K562 (cell line): ENCODE measurements around the gene AFF2. TPM values are rescaled to one million over a fixed set of nuclear protein-coding genes. Genes with fewer than 3 reads are reported as not detected.

Experiments
- ATAC-seq: fragments of 200-7000 bp; cut with Tn5 transposase; 3 replicates; pipeline ENCODE4 v1.9.1; 2020; ENCODE audit warnings: moderate library complexity
- BruUV-seq: library from RNA; stranded (reverse); fragments of 400-500 nt; replicated peaks from 2 replicates; lab custom pipeline; 2021; lab: Mats Ljungman, UMichigan
- CTCF ChIA-PET: fragments of 300-600 bp; formaldehyde crosslinking; extraction: SDS; loops from one replicate; lab custom pipeline; 2021; ENCODE audit warnings: low intra/inter-chr PET ratio; lab: Yijun Ruan, JAX
- POLR2A ChIA-PET: fragments of 300-600, 350-650 bp; sonication (Branson Sonifier 250); formaldehyde crosslinking; extraction: SDS; loops from one replicate; lab custom pipeline; 2021; ENCODE audit warnings: antibody characterized with exemption, inconsistent platforms; lab: Yijun Ruan, JAX
- DNase-seq, 4 experiments: peaks; one replicate each; pipeline versions ENCODE4 v3.0.0 to v3.0.0-alpha.2; 2011 to 2018; ENCODE audit warnings: low spot score in 3 of 4, mixed read lengths in 3 of 4; ENCODE audit errors: extremely low read depth in 1 of 4
- FAIRE-seq: peaks from 2 replicates; lab custom pipeline; 2011; peaks lifted over from hg19 to GRCh38; lab: Jason Lieb, UNC
- H2AFZ ChIP-seq: 2 replicates; pipeline ENCODE4 v1.6.0; 2011; ENCODE audit warnings: low read depth, low read length, control low read depth, inconsistent platforms
- H3K27ac ChIP-seq: fragments of 200-600 bp; 3 replicates; pipeline ENCODE4 v1.8.0; 2011; ENCODE audit warnings: low read depth, mild to moderate bottlenecking, control low read depth, inconsistent platforms, low read length, moderate library complexity, mixed read lengths; ENCODE audit errors: extremely low read depth
- H3K27me3 ChIP-seq, 2 experiments: fragments of 300-600 bp in 1 of 2; 2 replicates in 1 of 2; 3 replicates in 1 of 2; pipeline versions ENCODE4 v1.6.0 to v1.8.0; 2011; ENCODE audit warnings: inconsistent platforms in 2 of 2, low read length in 2 of 2, mild to moderate bottlenecking in 1 of 2, mixed read lengths in 1 of 2, moderate library complexity in 1 of 2; ENCODE audit not compliant: control insufficient read depth in 2 of 2, insufficient read depth in 2 of 2
- H3K36me3 ChIP-seq: fragments of 300-600 bp; 3 replicates; pipeline ENCODE4 v1.8.0; 2011; ENCODE audit warnings: mild to moderate bottlenecking, low read length, inconsistent platforms; ENCODE audit not compliant: control insufficient read depth, insufficient read depth
- H3K4me1 ChIP-seq, 2 experiments: fragments of 200-600 bp in 1 of 2; replicated peaks in 1 of 2; 2 replicates in 1 of 2; 3 replicates in 1 of 2; pipeline versions ENCODE4 v1.5.1 to v1.8.0; 2011; ENCODE audit warnings: inconsistent platforms in 2 of 2, low read length in 2 of 2, mild to moderate bottlenecking in 1 of 2, mixed read lengths in 1 of 2, moderate library complexity in 1 of 2; ENCODE audit not compliant: control insufficient read depth in 2 of 2, insufficient read depth in 2 of 2
- H3K4me2 ChIP-seq: 2 replicates; pipeline ENCODE4 v1.6.1; 2011; ENCODE audit warnings: low read length, control low read depth, inconsistent platforms, mixed read lengths; ENCODE audit not compliant: insufficient read depth
- H3K4me3 ChIP-seq: fragments of 200-600 bp; sonication (generic), shearing (Covaris generic); 2 replicates; pipeline ENCODE4 v1.5.1; 2016; ENCODE audit warnings: control low read depth, inconsistent platforms
- H3K79me2 ChIP-seq: fragments of 200-600 bp; 3 replicates; pipeline ENCODE4 v1.8.0; 2011; ENCODE audit warnings: low read length, inconsistent platforms; ENCODE audit not compliant: control insufficient read depth, insufficient read depth
- H3K9ac ChIP-seq, 2 experiments: 2 replicates each; pipeline versions ENCODE4 v1.6.0 to v1.6.1; 2011; ENCODE audit warnings: low read depth in 2 of 2, low read length in 2 of 2, control low read depth in 1 of 2, inconsistent platforms in 1 of 2, mild to moderate bottlenecking in 1 of 2, mixed read lengths in 1 of 2; ENCODE audit not compliant: insufficient read depth in 1 of 2
- H3K9me1 ChIP-seq: one replicate; pipeline ENCODE4 v1.6.0; 2011; ENCODE audit warnings: inconsistent platforms, mild to moderate bottlenecking, low read length, moderate library complexity; ENCODE audit not compliant: control insufficient read depth, insufficient read depth
- H3K9me3 ChIP-seq: replicated peaks from 2 replicates; pipeline ENCODE4 v1.5.1; 2011; ENCODE audit warnings: low read depth, low read length, inconsistent platforms; ENCODE audit not compliant: control insufficient read depth, insufficient read depth
- H4K20me1 ChIP-seq: replicated peaks from 2 replicates; pipeline ENCODE4 v1.6.1; 2011; ENCODE audit warnings: low read length, inconsistent platforms, mixed read lengths; ENCODE audit not compliant: control insufficient read depth, insufficient read depth
- CEBPB ChIP-seq: fragments of 450-650 bp; IDR thresholded peaks from 2 replicates; pipeline ENCODE4 v1.6.1; 2016; ENCODE audit warnings: missing genetic modification characterization, missing compliant biosample characterization
- MAFK ChIP-seq: IDR thresholded peaks from 2 replicates; pipeline ENCODE4 v1.6.1; 2011; ENCODE audit warnings: low read length, improper control_type of control experiment
- MCM3 ChIP-seq: fragments of 450-650 bp; IDR thresholded peaks from 2 replicates; pipeline ENCODE4 v1.6.1; 2016
- MECOM ChIP-seq: fragments of 250-450 bp; sonication (Bioruptor Pico); IDR thresholded peaks from 2 replicates; pipeline ENCODE4 v1.8.0; 2022; ENCODE audit warnings: inconsistent platforms
- MYNN ChIP-seq, 2 experiments: sonication (generic); formaldehyde crosslinking in 1 of 2; IDR thresholded peaks; 2 replicates each; pipeline versions ENCODE4 v1.5.0 to v1.6.1; 2016 to 2020; ENCODE audit warnings: antibody characterized with exemption in 1 of 2, missing genetic modification reagents in 1 of 2
- POLR2H ChIP-seq: IDR thresholded peaks from 2 replicates; pipeline ENCODE4 v1.6.1; 2016; ENCODE audit warnings: missing genetic modification characterization, low read depth, mild to moderate bottlenecking, control low read depth, missing compliant biosample characterization, moderate library complexity
- POLR3G ChIP-seq: IDR thresholded peaks from 2 replicates; pipeline ENCODE4 v1.6.1; 2011; ENCODE audit not compliant: insufficient read length, insufficient replicate concordance; ENCODE audit errors: extremely low read depth
- RBFOX2 ChIP-seq: fragments of 200-400 bp; formaldehyde crosslinking; IDR thresholded peaks from 2 replicates; pipeline ENCODE4 v1.6.1; 2017; ENCODE audit warnings: low read depth, mild to moderate bottlenecking, low read length, moderate library complexity
- RFX1 ChIP-seq: fragments of 450-650 bp; IDR thresholded peaks from 2 replicates; pipeline ENCODE4 v1.6.1; 2016; ENCODE audit warnings: mild to moderate bottlenecking, moderate library complexity
- SETDB1 ChIP-seq: IDR thresholded peaks from one replicate; pipeline ENCODE4 v1.6.1; 2012; ENCODE audit warnings: low read length, control low read depth, inconsistent platforms
- SP1 ChIP-seq: sonication (generic); formaldehyde crosslinking; IDR thresholded peaks from 2 replicates; pipeline ENCODE4 v1.8.1; 2022; ENCODE audit warnings: mild to moderate bottlenecking, missing genetic modification reagents
- U2AF2 ChIP-seq: fragments of 200-400 bp; formaldehyde crosslinking; optimal IDR thresholded peaks from 2 replicates; pipeline ENCODE3; 2017; ENCODE audit warnings: low read depth, mild to moderate bottlenecking, low read length
- ZNF274 ChIP-seq: IDR thresholded peaks from 2 replicates; pipeline ENCODE4 v1.6.1; 2011; ENCODE audit warnings: low read depth, mild to moderate bottlenecking, low read length, moderate library complexity, borderline replicate concordance
- ZNF398 ChIP-seq: fragments of 250-450 bp; sonication (Bioruptor Pico); IDR thresholded peaks from 2 replicates; pipeline ENCODE4 v1.8.0; 2021; ENCODE audit warnings: moderate library complexity, mild to moderate bottlenecking, inconsistent platforms
- ZNF75A ChIP-seq: fragments of 450-650 bp; formaldehyde crosslinking; IDR thresholded peaks from 2 replicates; pipeline ENCODE4 v1.4.0; 2020; ENCODE audit warnings: mild to moderate bottlenecking
- WGBS: fragments of 100-300 bp; shearing (Covaris generic); methylation state at CpG from one replicate; pipeline ENCODE4 v1.1.6; 2016; ENCODE audit warnings: low coverage, mixed read lengths; ENCODE audit not compliant: insufficient coverage; ENCODE audit errors: missing lambda C conversion rate; 5-methylcytosine and 5-hydroxymethylcytosine counted together
- in situ Hi-C: fragments of 300-500 bp; cut with MboI; formaldehyde crosslinking; loops from 4 replicates; pipeline ENCODE4 v1.15.0; 2018; ENCODE audit warnings: inconsistent platforms, mixed read lengths
- intact Hi-C: fragments of 100-400 bp; cut with micrococcal nuclease; formaldehyde crosslinking; loops from 2 replicates; pipeline ENCODE4 v1.14.2; 2022
- polyA plus RNA-seq, 8 experiments: library from polyadenylated mRNA; depleted of rRNA in 4 of 8; stranded (reverse) in 5 of 8; unstranded in 3 of 8; fragments of >200 nt; fragmentation: Nextera tagmentation in 2 of 8; fragmentation: Illumina TruSeq in 1 of 8; extraction: Ambion mirVana in 2 of 8; extraction: Trizol in 1 of 8; gene quantifications; 2 replicates each; pipeline versions ENCODE4 v1.2.1 to v1.2.3, GENCODE V29; 2011 to 2014; ENCODE audit warnings: inconsistent platforms in 1 of 8, missing spikeins in 1 of 8
- total RNA-seq, 7 experiments: library from RNA; depleted of rRNA in 6 of 7; stranded (reverse); fragments of >200 nt in 6 of 7; fragmentation: Illumina TruSeq in 2 of 7; extraction: Trizol in 2 of 7; gene quantifications; 2 replicates each; pipeline versions ENCODE4 v1.2.1 to v1.2.3, GENCODE V29; 2011 to 2021; ENCODE audit warnings: low replicate concordance in 1 of 7

AFF2 gene
- total and polyA plus RNA-seq, 9 of the 15 experiments (the other 6 are each of a cell fraction or from before 2014, with no cell fraction given): 0.01 to 0.20 (median 0.07) TPM

- no TSS peak for BruUV-seq
- H3K9me1 ChIP-seq: no peaks in the 10 kb centered on the region
- no peaks in the 10 kb centered on the region for H3K27me3 ChIP-seq
- ChIA-PET POLR2A (no interaction called here), CTCF (no interaction called here)
- WGBS: 16% methylated on average over 6 of the region's 15 CpGs
- no peak for ATAC-seq
- intact Hi-C loops (no loop called here), in situ Hi-C loops (no loop called here)
- no peak for DNase-seq
- no peak overlapping the region for H3K9ac ChIP-seq
- no peaks in the 10 kb centered on the region for H4K20me1 ChIP-seq
- H3K4me3 ChIP-seq: no peak overlapping the region
- H3K79me2 ChIP-seq: no peaks in the 10 kb centered on the region
- no peak for FAIRE-seq
- H3K9me3 ChIP-seq: no peaks in the 10 kb centered on the region
- TF ChIP-seq POLR2H (tag) (no peak), MYNN (IDR thresholded peaks at IDR 0.05) (no peak), MYNN (CRISPR knock-in tag; IDR thresholded peaks at IDR 0.05) (no peak), U2AF2 (no peak), MAFK (no peak), RFX1 (no peak)
- no peaks in the 10 kb centered on the region for H3K36me3 ChIP-seq
- no peak overlapping the region for H2AFZ ChIP-seq
- no peak overlapping the region for H3K27ac ChIP-seq
- no peaks in the 10 kb centered on the region for H3K4me1 ChIP-seq
- H3K4me2 ChIP-seq: no peak overlapping the region
These were observed 4.1 kb downstream of the AFF2 start for GRCh38 chrX:148504506-148504905.

GRCh38 chrX:148507418-148507817, 7.0 kb downstream of the AFF2 start:
- Histone ChIP-seq H3K9me1 (no peaks in the 10 kb centered on the region), H2AFZ (no peak overlapping the region), H3K4me2 (no peak overlapping the region), H3K4me1 (no peaks in the 10 kb centered on the region), H3K36me3 (no peaks in the 10 kb centered on the region), H3K27ac (no peak overlapping the region), H3K9ac (no peak overlapping the region), H4K20me1 (no peaks in the 10 kb centered on the region), H3K79me2 (no peaks in the 10 kb centered on the region), H3K4me3 (no peak overlapping the region), H3K27me3 (no peaks in the 10 kb centered on the region), H3K9me3 (no peaks in the 10 kb centered on the region)
- in situ Hi-C loops (no loop called here), intact Hi-C loops (no loop called here)
- no TSS peak for BruUV-seq
- FAIRE-seq: no peak
- ATAC-seq: no peak
- DNase-seq: no peak
- POLR2A ChIA-PET: no interaction called here
- CTCF ChIA-PET: no interaction called here
- WGBS: 5% methylated on average over 3 of the region's 4 CpGs
- TF ChIP-seq MCM3 (no peak), SP1 (CRISPR knock-in tag) (no peak), ZNF75A (no peak), MECOM (no peak), POLR3G (no peak), RBFOX2 (no peak), CEBPB (tag) (no peak), SETDB1 (no peak), ZNF274 (no peak), ZNF398 (CRISPR knock-in tag) (no peak)
